OCI-LY1 (cell line): ENCODE results near the gene PSTPIP2.

Source experiments
- H2AFZ ChIP-seq: fragments of 200-600 bp; sonication (generic), shearing (Covaris generic); 2 replicates; pipeline ENCODE4 v1.6.0; 2014; ENCODE audit warnings: antibody characterized with exemption, mild to moderate bottlenecking, low read length
- H3F3A ChIP-seq: fragments of 200-600 bp; sonication (generic), shearing (Covaris generic); 2 replicates; pipeline ENCODE4 v1.6.0; 2014; ENCODE audit warnings: mild to moderate bottlenecking, antibody characterized with exemption, low read length, moderate library complexity; ENCODE audit not compliant: insufficient read depth
- H3K27ac ChIP-seq: fragments of 200-600 bp; sonication (generic); 2 replicates; pipeline ENCODE4 v1.5.1; 2014; ENCODE audit warnings: low read length, mixed run types, mild to moderate bottlenecking, low read depth; ENCODE audit not compliant: poor library complexity, severe bottlenecking
- H3K27me3 ChIP-seq: fragments of 200-600 bp; sonication (generic); 2 replicates; pipeline ENCODE4 v1.6.0; 2014; ENCODE audit warnings: antibody characterized with exemption, mild to moderate bottlenecking, low read length, moderate library complexity; ENCODE audit not compliant: insufficient read depth
- H3K36me3 ChIP-seq: fragments of 200-600 bp; sonication (generic); 2 replicates; pipeline ENCODE4 v1.6.1; 2014; ENCODE audit warnings: mild to moderate bottlenecking, antibody characterized with exemption, low read length, moderate library complexity, mixed read lengths; ENCODE audit not compliant: insufficient read depth
- H3K4me1 ChIP-seq: fragments of 200-600 bp; sonication (generic); 2 replicates; pipeline ENCODE4 v1.5.1; 2014; ENCODE audit warnings: mild to moderate bottlenecking, low read length, moderate library complexity; ENCODE audit not compliant: insufficient read depth, severe bottlenecking
- H3K4me2 ChIP-seq: fragments of 200-600 bp; sonication (generic), shearing (Covaris generic); 2 replicates; pipeline ENCODE4 v1.6.1; 2014; ENCODE audit warnings: low read length
- H3K4me3 ChIP-seq: fragments of 200-600 bp; sonication (generic); 2 replicates; pipeline ENCODE4 v1.5.1; 2014; ENCODE audit warnings: low read length, low read depth, mild to moderate bottlenecking, mixed read lengths; ENCODE audit not compliant: poor library complexity, severe bottlenecking
- H3K79me2 ChIP-seq: fragments of 200-600 bp; shearing (Covaris generic); 2 replicates; pipeline ENCODE4 v1.6.1; 2016; ENCODE audit warnings: mixed run types, low read length, mixed read lengths; ENCODE audit not compliant: insufficient read depth
- H3K9ac ChIP-seq: fragments of 200-600 bp; sonication (generic), shearing (Covaris generic); 2 replicates; pipeline ENCODE4 v1.6.1; 2014; ENCODE audit warnings: mild to moderate bottlenecking, low read length, mixed read lengths
- H3K9me2 ChIP-seq: fragments of 200-600 bp; sonication (generic), shearing (Covaris generic); 2 replicates; pipeline ENCODE4 v1.6.1; 2014; ENCODE audit warnings: low read depth, mild to moderate bottlenecking, low read length, mixed read lengths
- H3K9me3 ChIP-seq: fragments of 200-600 bp; shearing (Covaris generic); 2 replicates; pipeline ENCODE4 v1.6.1; 2014; ENCODE audit warnings: low read length, mixed read lengths
- H4K20me1 ChIP-seq: fragments of 200-600 bp; sonication (generic), shearing (Covaris generic); 2 replicates; pipeline ENCODE4 v1.6.0; 2016; ENCODE audit warnings: mild to moderate bottlenecking, low read length; ENCODE audit not compliant: insufficient read depth
- EZH2 ChIP-seq: fragments of 200-600 bp; sonication (generic), shearing (Covaris generic); IDR thresholded peaks from 2 replicates; pipeline ENCODE4 v1.8.0; 2017; ENCODE audit warnings: borderline replicate concordance, mixed run types, mild to moderate bottlenecking, antibody characterized with exemption, low read length, moderate library complexity, mixed read lengths
- TF ChIP-seq, protein P1 (sequence below): fragments of 200-600 bp; sonication (generic), shearing (Covaris generic); IDR thresholded peaks from 2 replicates; pipeline ENCODE4 v1.5.1; 2017; ENCODE audit warnings: mild to moderate bottlenecking, antibody characterized with exemption, low read length, moderate library complexity, mixed read lengths

Gene PSTPIP2

DNA sequence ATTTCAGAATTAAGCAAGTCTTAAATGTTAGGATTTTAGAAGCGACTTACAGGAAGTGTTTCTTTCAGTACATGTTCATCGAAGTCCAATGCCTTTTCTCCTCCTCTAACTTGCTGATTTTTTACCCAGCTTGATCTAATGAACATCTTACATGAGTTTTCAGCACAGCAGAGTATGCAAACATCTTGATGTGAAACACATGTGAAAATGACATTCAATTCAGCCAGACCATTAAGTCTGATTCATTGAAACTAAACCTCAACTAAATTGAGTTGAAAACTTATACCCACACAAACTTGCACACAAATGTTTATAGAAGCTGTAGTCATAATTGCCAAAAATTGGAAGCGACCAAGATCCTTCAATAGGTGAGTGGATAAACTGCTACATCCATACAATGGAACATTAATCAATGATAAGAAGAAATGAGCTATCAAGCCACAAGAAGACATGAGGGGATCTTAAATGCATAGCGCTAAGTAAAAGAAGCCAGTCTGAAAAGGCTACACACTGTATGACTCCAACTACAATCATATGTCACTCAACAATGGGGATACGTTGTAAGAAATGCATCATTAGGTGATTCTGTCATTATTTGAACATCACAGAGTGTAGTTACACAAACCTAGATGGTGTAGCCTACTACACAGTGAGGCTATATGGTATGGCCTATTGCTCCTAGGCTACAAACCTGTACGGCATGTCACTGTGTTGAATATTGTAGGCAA is 18.5 kb downstream of the PSTPIP2 start:
- TF ChIP-seq, protein P1, sequence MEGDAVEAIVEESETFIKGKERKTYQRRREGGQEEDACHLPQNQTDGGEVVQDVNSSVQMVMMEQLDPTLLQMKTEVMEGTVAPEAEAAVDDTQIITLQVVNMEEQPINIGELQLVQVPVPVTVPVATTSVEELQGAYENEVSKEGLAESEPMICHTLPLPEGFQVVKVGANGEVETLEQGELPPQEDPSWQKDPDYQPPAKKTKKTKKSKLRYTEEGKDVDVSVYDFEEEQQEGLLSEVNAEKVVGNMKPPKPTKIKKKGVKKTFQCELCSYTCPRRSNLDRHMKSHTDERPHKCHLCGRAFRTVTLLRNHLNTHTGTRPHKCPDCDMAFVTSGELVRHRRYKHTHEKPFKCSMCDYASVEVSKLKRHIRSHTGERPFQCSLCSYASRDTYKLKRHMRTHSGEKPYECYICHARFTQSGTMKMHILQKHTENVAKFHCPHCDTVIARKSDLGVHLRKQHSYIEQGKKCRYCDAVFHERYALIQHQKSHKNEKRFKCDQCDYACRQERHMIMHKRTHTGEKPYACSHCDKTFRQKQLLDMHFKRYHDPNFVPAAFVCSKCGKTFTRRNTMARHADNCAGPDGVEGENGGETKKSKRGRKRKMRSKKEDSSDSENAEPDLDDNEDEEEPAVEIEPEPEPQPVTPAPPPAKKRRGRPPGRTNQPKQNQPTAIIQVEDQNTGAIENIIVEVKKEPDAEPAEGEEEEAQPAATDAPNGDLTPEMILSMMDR: no peak
- TF ChIP-seq EZH2: no peak
- Histone ChIP-seq H3K27ac (no peak overlapping the region), H3K9me3 (no peaks in the 10 kb centered on the region), H3K4me3 (no peak overlapping the region), H2AFZ (no peak overlapping the region), H3K4me2 (no peak overlapping the region), H4K20me1 (no peaks in the 10 kb centered on the region), H3K4me1 (no peaks in the 10 kb centered on the region), H3K27me3 (no peaks in the 10 kb centered on the region), H3K9me2 (no peaks in the 10 kb centered on the region), H3K36me3 (no peaks in the 10 kb centered on the region), H3F3A (no peaks in the 10 kb centered on the region), H3K9ac (no peak overlapping the region), H3K79me2 (no peaks in the 10 kb centered on the region)

DNA sequence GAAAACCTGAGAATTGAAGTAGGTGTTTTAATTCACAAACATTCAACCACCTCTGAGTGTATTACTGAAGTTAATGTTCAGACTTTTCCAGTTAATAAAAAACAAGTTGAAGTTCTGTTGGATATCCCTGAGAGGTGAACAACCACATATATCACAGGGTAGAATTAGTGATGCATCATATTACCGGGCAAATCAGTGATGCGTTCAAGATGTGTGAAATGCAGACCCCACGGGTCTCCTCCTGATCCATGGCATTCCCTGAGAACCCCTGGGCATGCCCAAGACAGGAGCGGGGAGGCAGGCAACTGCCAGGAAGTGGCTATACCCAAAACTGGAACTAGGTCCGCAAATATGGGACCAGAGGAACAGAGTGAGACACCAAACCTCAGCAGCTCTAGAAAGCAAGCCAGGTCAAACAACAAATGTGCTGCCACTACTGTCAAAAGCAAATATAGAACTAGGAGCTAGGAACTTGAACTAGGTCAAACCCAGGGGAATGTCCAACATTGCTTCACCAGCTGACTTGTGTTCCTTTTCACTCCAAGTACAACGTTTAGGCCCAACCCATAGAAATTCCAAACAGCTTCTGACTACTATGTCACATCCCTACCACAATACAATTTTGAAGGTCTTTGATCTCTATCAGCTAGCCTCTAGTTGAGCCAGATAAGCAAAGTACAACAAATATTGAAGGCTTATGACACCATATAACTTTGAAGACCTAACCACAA is 20.2 kb downstream of the PSTPIP2 start:
- H3K9ac ChIP-seq: no peak overlapping the region
- H3K27me3 ChIP-seq: no peaks in the 10 kb centered on the region
- no peak for TF ChIP-seq EZH2
- TF ChIP-seq, protein P1: no peak
- no peaks in the 10 kb centered on the region for H3K79me2 ChIP-seq
- H2AFZ ChIP-seq: no peak overlapping the region
- H3K27ac ChIP-seq: no peak overlapping the region
- no peaks in the 10 kb centered on the region for H3K36me3 ChIP-seq
- H3K4me1 ChIP-seq: no peaks in the 10 kb centered on the region
- no peak overlapping the region for H3K4me2 ChIP-seq
- H3K9me2 ChIP-seq: no peaks in the 10 kb centered on the region
- no peaks in the 10 kb centered on the region for H3F3A ChIP-seq
- no peaks in the 10 kb centered on the region for H3K9me3 ChIP-seq
- no peaks in the 10 kb centered on the region for H4K20me1 ChIP-seq
- no peak overlapping the region for H3K4me3 ChIP-seq

DNA sequence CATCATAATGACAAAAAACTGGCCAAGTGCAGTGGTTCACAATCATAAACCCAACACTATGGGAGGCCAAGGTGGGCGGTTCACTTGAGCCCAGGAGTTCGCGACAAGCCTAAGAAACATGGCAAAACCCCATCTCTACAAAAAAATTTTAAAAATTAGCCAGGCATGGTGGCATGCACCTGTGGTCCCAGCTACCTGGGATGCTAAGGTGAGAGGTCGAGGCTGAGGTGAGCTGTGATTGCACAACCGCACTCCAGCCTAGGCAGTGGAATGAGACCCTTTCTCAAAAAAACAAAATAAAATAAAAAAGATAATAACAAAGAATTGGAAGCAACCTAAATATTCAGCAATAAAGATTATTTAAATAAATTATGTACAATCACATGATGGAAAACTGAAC is 21.8 kb downstream of the PSTPIP2 start:
- no peaks in the 10 kb centered on the region for H3K27me3 ChIP-seq
- no peak overlapping the region for H2AFZ ChIP-seq
- no peaks in the 10 kb centered on the region for H3K4me1 ChIP-seq
- H3K36me3 ChIP-seq: no peaks in the 10 kb centered on the region
- H3K79me2 ChIP-seq: no peaks in the 10 kb centered on the region
- no peaks in the 10 kb centered on the region for H3F3A ChIP-seq
- H3K4me2 ChIP-seq: no peak overlapping the region
- no peak overlapping the region for H3K27ac ChIP-seq
- no peak for TF ChIP-seq EZH2
- TF ChIP-seq, protein P1: no peak
- no peaks in the 10 kb centered on the region for H3K9me3 ChIP-seq
- H4K20me1 ChIP-seq: no peaks in the 10 kb centered on the region
- no peaks in the 10 kb centered on the region for H3K9me2 ChIP-seq
- no peak overlapping the region for H3K9ac ChIP-seq
- H3K4me3 ChIP-seq: no peak overlapping the region
